ENCODE data around the gene WDFY4.

The WDFY4 gene

GRCh38 chr10:48653944-48654698 lies 30.6 kb upstream of the WDFY4 start:
- DNase-seq (ENCODE audit: insufficient read length, low spot score): no peak
- FAIRE-seq: no peak

- DNase-seq (ENCODE audit: insufficient read length, low spot score) (no peak), FAIRE-seq (no peak)
Observed at GRCh38 chr10:48655411-48656240, 29.0 kb upstream of the WDFY4 start.

- peak; percentile 85 for DNase-seq (ENCODE audit: insufficient read length, low spot score)
- FAIRE-seq: peak; percentile 91
Observed at GRCh38 chr10:48656241-48656913, 28.3 kb upstream of the WDFY4 start.

GRCh38 chr10:48656914-48657305 lies 27.8 kb upstream of the WDFY4 start:
- FAIRE-seq: no peak
- no peak for DNase-seq (ENCODE audit: insufficient read length, low spot score)

- FAIRE-seq (no peak), DNase-seq (ENCODE audit: insufficient read length, low spot score) (no peak)
Observed at GRCh38 chr10:48657416-48657815, 27.3 kb upstream of the WDFY4 start.

- peak; percentile 76 for FAIRE-seq
- no peak for DNase-seq (ENCODE audit: insufficient read length, low spot score)
Observed at GRCh38 chr10:48658243-48658974, 26.3 kb upstream of the WDFY4 start.

GRCh38 chr10:48658975-48659269 lies 25.8 kb upstream of the WDFY4 start:
- DNase-seq (ENCODE audit: insufficient read length, low spot score) (no peak), FAIRE-seq (no peak)

- DNase-seq (ENCODE audit: insufficient read length, low spot score) (no peak), FAIRE-seq (peak; percentile 53)
Observed at GRCh38 chr10:48659790-48660189, 24.9 kb upstream of the WDFY4 start.

GRCh38 chr10:48661441-48661840 lies 23.2 kb upstream of the WDFY4 start:
- no peak for FAIRE-seq
- no peak for DNase-seq (ENCODE audit: insufficient read length, low spot score)

GRCh38 chr10:48667960-48668590 lies 16.6 kb upstream of the WDFY4 start:
- FAIRE-seq (peak; percentile 97), DNase-seq (ENCODE audit: insufficient read length, low spot score) (no peak)

- FAIRE-seq: peak; percentile 97
- DNase-seq (ENCODE audit: insufficient read length, low spot score): no peak
Observed at GRCh38 chr10:48670978-48671913, 13.4 kb upstream of the WDFY4 start.

- no peak for FAIRE-seq
Observed at GRCh38 chr10:48671914-48672595, 12.6 kb upstream of the WDFY4 start.

GRCh38 chr10:48672596-48673265 lies 11.9 kb upstream of the WDFY4 start:
- no peak for DNase-seq (ENCODE audit: insufficient read length, low spot score)
- peak; percentile 99 for FAIRE-seq

More at GRCh38 chr10:48671914-48672595, 12.6 kb upstream of the WDFY4 start:
- no peak for DNase-seq (ENCODE audit: insufficient read length, low spot score)

- DNase-seq (ENCODE audit: insufficient read length, low spot score) (no peak), FAIRE-seq (peak; percentile 26)
Observed at GRCh38 chr10:48677625-48678024, 7.0 kb upstream of the WDFY4 start.

- FAIRE-seq: peak; percentile 95
- no peak for DNase-seq (ENCODE audit: insufficient read length, low spot score)
Observed at GRCh38 chr10:48678041-48678440, 6.6 kb upstream of the WDFY4 start.

GRCh38 chr10:48681740-48682139 lies 2.9 kb upstream of the WDFY4 start:
- DNase-seq (ENCODE audit: insufficient read length, low spot score) (no peak), FAIRE-seq (peak; percentile 78)

- DNase-seq (ENCODE audit: insufficient read length, low spot score) (no peak), FAIRE-seq (no peak)
Observed at GRCh38 chr10:48682265-48682664, 2.4 kb upstream of the WDFY4 start.

- DNase-seq (ENCODE audit: insufficient read length, low spot score): no peak
- FAIRE-seq: peak; percentile 51
Observed at GRCh38 chr10:48683424-48683823, 1.2 kb upstream of the WDFY4 start.
